Kidney tubule cell (primary cell): Measurements from ENCODE around the gene PRKN.
A peak's percentile ranks its signal among the peaks of the same experiment; 100 is the strongest.

Source experiments
- DNase-seq: peaks from one replicate; pipeline ENCODE4 v3.0.0-alpha.2; 2018; ENCODE audit warnings: low spot score

The PRKN gene

GRCh38 chr6:161486361-161487216 is 1241.0 kb downstream of the PRKN start:
- peak; percentile 95 for DNase-seq

- DNase-seq, result peak; percentile 75
Measured at GRCh38 chr6:161482517-161482858, 1245.1 kb downstream of the PRKN start.

GRCh38 chr6:161481786-161482516 is 1245.6 kb downstream of the PRKN start:
- DNase-seq, result peak; percentile 76

- peak; percentile 79 for DNase-seq
Measured at GRCh38 chr6:161480421-161481155, 1247.0 kb downstream of the PRKN start.

- DNase-seq, result no peak
Measured at GRCh38 chr6:161479376-161479775, 1248.2 kb downstream of the PRKN start.

GRCh38 chr6:161477876-161478425 is 1249.6 kb downstream of the PRKN start:
- no peak for DNase-seq

- peak; percentile 87 for DNase-seq
Measured at GRCh38 chr6:161476711-161477110, 1250.9 kb downstream of the PRKN start.

- DNase-seq, result no peak
Measured at GRCh38 chr6:161465403-161465802, 1262.2 kb downstream of the PRKN start.

GRCh38 chr6:161463071-161463470 is 1264.5 kb downstream of the PRKN start:
- peak; percentile 85 for DNase-seq

GRCh38 chr6:161462148-161462547 is 1265.4 kb downstream of the PRKN start:
- peak; percentile 92 for DNase-seq

- no peak for DNase-seq
Measured at GRCh38 chr6:161459008-161459615, 1268.5 kb downstream of the PRKN start.

- DNase-seq, result no peak
Measured at GRCh38 chr6:161458201-161458951, 1269.2 kb downstream of the PRKN start.

- DNase-seq, result no peak
Measured at GRCh38 chr6:161455848-161456247, 1271.7 kb downstream of the PRKN start.

- no peak for DNase-seq
Measured at GRCh38 chr6:161453558-161453957, 1274.0 kb downstream of the PRKN start.

GRCh38 chr6:161452241-161452640 is 1275.3 kb downstream of the PRKN start:
- no peak for DNase-seq

GRCh38 chr6:161449521-161449920 is 1278.0 kb downstream of the PRKN start:
- DNase-seq, result no peak

- DNase-seq, result no peak
Measured at GRCh38 chr6:161446949-161447348, 1280.6 kb downstream of the PRKN start.

- no peak for DNase-seq
Measured at GRCh38 chr6:161446296-161446925, 1281.2 kb downstream of the PRKN start.

GRCh38 chr6:161445021-161445799 is 1282.4 kb downstream of the PRKN start:
- DNase-seq, result peak; percentile 42

GRCh38 chr6:161444464-161444863 is 1283.1 kb downstream of the PRKN start:
- peak; percentile 81 for DNase-seq
